SHP77 (cell line): ENCODE data around the gene PIAS1.
"Not testable (repeated sequence)": the region's sequence is repeated elsewhere in the genome, so short reads cannot be mapped to it uniquely, and the experiment has no call there.

Experiments used
- DNase-seq, 2 experiments: peaks; one replicate each; lab custom pipeline; 2025; lab: John Stamatoyannopoulos, UW

The PIAS1 gene

GRCh38 chr15:68234520-68234919, 180.4 kb downstream of the PIAS1 start:
- not testable (repeated sequence) for DNase-seq

- DNase-seq: no peak
These were observed 180.9 kb downstream of the PIAS1 start for GRCh38 chr15:68235022-68235421.

GRCh38 chr15:68239025-68239424, 184.9 kb downstream of the PIAS1 start:
- no peak for DNase-seq

GRCh38 chr15:68241088-68241935, 187.2 kb downstream of the PIAS1 start:
- no peak for DNase-seq
